BE2C (cell line): Measurements from ENCODE around the gene SARDH.

Experiments used
- DNase-seq: peaks from one replicate; pipeline ENCODE4 v3.0.0-alpha.2; 2020
- H3K27me3 ChIP-seq: fragments of 250-450 bp; sonication (Bioruptor Pico); 2 replicates; pipeline ENCODE4 v1.5.1; 2020; ENCODE audit warnings: mild to moderate bottlenecking
- H3K36me3 ChIP-seq: fragments of 250-450 bp; sonication (Bioruptor Pico); 2 replicates; pipeline ENCODE4 v1.5.1; 2020; ENCODE audit warnings: mild to moderate bottlenecking
- H3K4me1 ChIP-seq: fragments of 250-450 bp; sonication (Bioruptor Pico); 2 replicates; pipeline ENCODE4 v1.5.1; 2020
- H3K4me3 ChIP-seq: 2 replicates; pipeline ENCODE4 v1.5.1; 2011; ENCODE audit warnings: low read depth, low read length
- H3K9me3 ChIP-seq: fragments of 250-450 bp; sonication (Bioruptor Pico); 2 replicates; pipeline ENCODE4 v1.5.1; 2020
- TF ChIP-seq, protein P1 (sequence below): IDR thresholded peaks from 2 replicates; pipeline ENCODE4 v1.5.1; 2012; ENCODE audit warnings: mild to moderate bottlenecking, low read depth, low read length

SARDH gene

GRCh38 chr9:133737071-133737773, 930 bp downstream of the SARDH start:
- TF ChIP-seq, protein P1, sequence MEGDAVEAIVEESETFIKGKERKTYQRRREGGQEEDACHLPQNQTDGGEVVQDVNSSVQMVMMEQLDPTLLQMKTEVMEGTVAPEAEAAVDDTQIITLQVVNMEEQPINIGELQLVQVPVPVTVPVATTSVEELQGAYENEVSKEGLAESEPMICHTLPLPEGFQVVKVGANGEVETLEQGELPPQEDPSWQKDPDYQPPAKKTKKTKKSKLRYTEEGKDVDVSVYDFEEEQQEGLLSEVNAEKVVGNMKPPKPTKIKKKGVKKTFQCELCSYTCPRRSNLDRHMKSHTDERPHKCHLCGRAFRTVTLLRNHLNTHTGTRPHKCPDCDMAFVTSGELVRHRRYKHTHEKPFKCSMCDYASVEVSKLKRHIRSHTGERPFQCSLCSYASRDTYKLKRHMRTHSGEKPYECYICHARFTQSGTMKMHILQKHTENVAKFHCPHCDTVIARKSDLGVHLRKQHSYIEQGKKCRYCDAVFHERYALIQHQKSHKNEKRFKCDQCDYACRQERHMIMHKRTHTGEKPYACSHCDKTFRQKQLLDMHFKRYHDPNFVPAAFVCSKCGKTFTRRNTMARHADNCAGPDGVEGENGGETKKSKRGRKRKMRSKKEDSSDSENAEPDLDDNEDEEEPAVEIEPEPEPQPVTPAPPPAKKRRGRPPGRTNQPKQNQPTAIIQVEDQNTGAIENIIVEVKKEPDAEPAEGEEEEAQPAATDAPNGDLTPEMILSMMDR: no peak

DNA sequence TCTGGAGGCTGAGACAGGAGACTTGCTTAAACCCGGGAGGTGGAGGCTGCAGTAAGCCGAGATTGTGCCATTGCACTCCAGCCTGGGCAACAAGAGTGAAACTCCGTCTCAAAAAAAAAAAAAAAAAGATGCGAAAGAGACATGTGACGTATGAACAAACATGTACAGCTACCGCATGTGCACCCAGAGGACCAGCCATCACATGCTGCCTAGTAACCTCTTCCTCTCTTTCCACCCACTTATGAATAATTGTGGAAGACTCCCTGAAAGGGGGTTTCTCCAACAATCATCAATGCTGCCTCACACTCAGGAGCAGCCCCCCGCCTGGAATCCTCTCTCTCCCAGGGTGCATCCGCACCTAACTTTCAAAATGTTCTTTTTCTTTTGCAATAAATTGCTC, 2.2 kb downstream of the SARDH start:
- no peak for DNase-seq
- Histone ChIP-seq H3K9me3 (no peaks in the 10 kb centered on the region), H3K4me1 (peaks cover 15% of the 10 kb centered on the region), H3K36me3 (no peaks in the 10 kb centered on the region), H3K4me3 (no peak overlapping the region), H3K27me3 (no peaks in the 10 kb centered on the region)
- TF ChIP-seq, protein P1: no peak

More at GRCh38 chr9:133737071-133737773, 930 bp downstream of the SARDH start:
- Histone ChIP-seq H3K4me3 (peak overlapping the region; percentile 54), H3K9me3 (no peaks in the 10 kb centered on the region), H3K4me1 (peaks cover 15% of the 10 kb centered on the region), H3K36me3 (no peaks in the 10 kb centered on the region), H3K27me3 (no peaks in the 10 kb centered on the region)
- peak; percentile 48 for DNase-seq

DNA sequence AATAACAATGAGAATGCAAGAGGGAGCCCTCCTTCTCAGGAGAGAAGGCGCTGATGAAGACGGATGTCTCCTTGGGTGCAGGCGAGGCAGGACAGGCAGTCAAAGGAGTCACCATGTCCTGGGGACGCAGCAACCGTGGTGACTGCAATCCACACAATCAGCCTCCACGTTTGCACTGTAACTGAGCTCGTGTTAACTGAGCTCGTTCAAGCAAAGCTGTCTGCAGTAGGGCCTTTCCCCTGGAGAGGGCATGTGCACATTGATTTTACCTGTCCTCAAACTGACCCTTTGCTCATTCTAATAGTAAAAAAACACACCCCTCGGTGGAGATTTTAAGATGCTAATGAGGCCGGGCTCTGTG, 2.8 kb downstream of the SARDH start:
- H3K4me3 ChIP-seq: no peak overlapping the region

DNA sequence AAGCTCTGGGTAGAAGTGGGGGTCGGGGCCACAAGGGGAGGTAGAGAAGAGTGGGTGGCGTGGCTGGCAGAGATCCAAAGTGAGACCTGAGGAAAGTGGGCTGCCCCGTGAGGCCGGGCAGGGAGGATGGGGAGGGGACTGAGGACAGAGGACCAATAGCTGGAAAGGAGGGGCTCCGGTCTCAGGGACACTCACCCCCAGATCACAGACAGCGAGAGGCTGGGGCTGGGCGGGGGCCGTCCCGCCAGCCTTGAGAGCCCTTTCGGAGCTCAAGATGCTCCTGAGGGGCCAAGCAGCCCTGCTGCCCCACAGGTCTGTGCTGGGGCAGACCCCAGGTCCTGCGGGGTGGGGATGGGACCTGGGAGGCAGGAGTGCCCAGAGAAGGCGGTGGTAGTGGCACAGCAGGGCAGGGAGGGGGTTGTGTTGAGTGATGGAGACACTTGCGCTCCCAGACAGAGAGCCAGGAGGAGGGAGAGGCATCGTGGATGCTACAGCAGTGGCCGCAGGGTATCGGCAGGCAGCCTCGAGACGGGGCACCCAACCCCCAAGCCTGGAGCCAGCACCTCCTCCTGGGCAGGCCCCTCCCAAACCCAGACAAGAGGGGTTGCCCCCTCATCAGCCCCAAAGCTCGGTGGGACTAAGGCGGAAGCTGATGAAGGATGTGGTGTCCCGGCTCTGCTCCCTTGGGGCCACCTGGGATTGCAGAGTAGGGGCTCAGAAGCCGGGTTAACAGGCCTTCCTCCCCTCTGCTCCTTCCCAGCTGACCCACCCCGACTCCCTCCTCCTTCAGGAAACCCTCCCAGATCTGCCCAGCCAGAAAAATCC, 3.4 kb downstream of the SARDH start:
- DNase-seq: no peak

More for the DNA sequence above, 2.8 kb downstream of the SARDH start:
- Histone ChIP-seq H3K27me3 (no peaks in the 10 kb centered on the region), H3K4me1 (peaks cover 15% of the 10 kb centered on the region), H3K36me3 (no peaks in the 10 kb centered on the region), H3K9me3 (no peaks in the 10 kb centered on the region)
- TF ChIP-seq, protein P1: no peak
- no peak for DNase-seq

DNA sequence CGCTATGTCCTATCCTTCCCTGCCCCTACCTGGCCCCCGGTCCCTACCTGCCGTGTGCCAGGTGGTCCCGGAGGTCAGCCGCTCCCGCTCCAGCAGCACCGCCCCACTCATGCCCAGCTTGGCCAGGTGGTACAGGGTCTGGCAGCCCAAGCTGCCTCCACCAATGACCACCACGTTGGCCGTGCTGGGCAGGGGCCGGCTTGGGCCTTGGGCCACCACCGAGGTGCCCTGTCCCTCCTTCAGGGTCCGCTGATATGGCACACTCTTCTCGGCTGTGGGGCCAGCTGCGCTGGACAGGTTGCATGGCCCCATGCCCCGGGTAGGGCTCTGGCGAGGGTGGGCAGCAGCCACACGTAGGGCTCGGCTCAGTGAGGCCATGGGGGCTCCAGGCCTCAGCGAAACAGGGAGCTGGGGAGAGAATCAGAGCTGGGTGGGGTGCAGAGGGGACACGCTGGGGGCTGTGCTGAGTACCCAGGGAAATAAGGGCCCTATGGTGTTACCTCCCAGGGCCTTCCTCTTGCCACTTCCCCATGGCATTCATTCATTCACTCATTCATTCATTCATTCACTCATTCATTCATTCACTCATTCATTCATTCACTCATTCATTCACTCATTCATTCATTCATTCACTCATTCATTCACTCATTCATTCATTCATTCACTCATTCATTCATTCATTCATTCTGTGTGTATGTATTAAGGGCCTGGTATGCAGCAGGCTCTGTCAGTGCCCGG, 4.2 kb downstream of the SARDH start:
- Histone ChIP-seq H3K4me3 (no peak overlapping the region), H3K9me3 (no peaks in the 10 kb centered on the region), H3K36me3 (no peaks in the 10 kb centered on the region), H3K4me1 (peaks cover 15% of the 10 kb centered on the region), H3K27me3 (no peaks in the 10 kb centered on the region)
- DNase-seq: no peak
- TF ChIP-seq, protein P1: no peak

More for the DNA sequence above, 3.4 kb downstream of the SARDH start:
- TF ChIP-seq, protein P1: no peak
- H3K4me3 ChIP-seq: no peak overlapping the region
- H3K4me1 ChIP-seq: peaks cover 15% of the 10 kb centered on the region
- H3K27me3 ChIP-seq: no peaks in the 10 kb centered on the region
- no peaks in the 10 kb centered on the region for H3K9me3 ChIP-seq
- no peaks in the 10 kb centered on the region for H3K36me3 ChIP-seq
